ENCODE measurements around the gene SPINT4. TPM values are rescaled to one million over a fixed set of nuclear protein-coding genes. Genes with fewer than 3 reads are reported as not detected.
"Not testable (repeated sequence)": the region's sequence is repeated elsewhere in the genome, so short reads cannot be mapped to it uniquely, and the experiment has no call there.

Gene SPINT4
- total RNA-seq, result not detected
- not detected for polyA plus RNA-seq
- not detected for total RNA-seq

- Histone ChIP-seq H3K4me3 (ENCODE audit: low read length) (no peak within 1 kb of the TSS), H3K27ac (ENCODE audit: low read depth, low read length) (no peak within 1 kb of the TSS), H3K4me1 (ENCODE audit: control insufficient read depth in 2 of 2, insufficient read depth in 2 of 2, low read length in 2 of 2) (no peaks in the 10 kb centered on the region), H3K36me3 (ENCODE audit: control insufficient read depth in 2 of 3, insufficient read depth in 3 of 3, low read length in 3 of 3) (no peaks in the 10 kb centered on the region), H3K27me3 (ENCODE audit: control insufficient read depth in 2 of 2, insufficient read depth in 2 of 2, low read length in 2 of 2) (no peaks in the 10 kb centered on the region), H3K9me3 (ENCODE audit: control insufficient read depth in 2 of 3, low read length in 3 of 3) (no peaks in the 10 kb centered on the region)
- Mint-ChIP-seq H3K36me3 (no peaks in the 10 kb centered on the region), H3K27me3 (peaks cover 32 to 61% (median 56%) of the 10 kb centered on the region in 5 donors), H3K4me1 (no peaks in the 10 kb centered on the region), H3K27ac (no peak within 1 kb of the TSS), H3K9me3 (peaks cover 0 to 7% (median 0%) of the 10 kb centered on the region in 11 donors), H3K4me3 (no peak within 1 kb of the TSS)
- POLR2A ChIA-PET, result no interaction called here
- CTCF ChIA-PET, result no interaction called here
- intact Hi-C loops (cut with micrococcal nuclease), result no loop called here
- no peak for DNase-seq
- no peak for ATAC-seq
These were observed at the start of gene SPINT4 for GRCh38 chr20:45722047-45722446. Gene SPINT4, plus strand, starts transcription at chr20:45722347. Its CDS starts 21 bp downstream, at chr20:45722368.

- intact Hi-C loops (cut with micrococcal nuclease), result no loop called here
- H3K4me3 Mint-ChIP-seq, result no peak overlapping the region
- H3K4me1 Mint-ChIP-seq, result no peaks in the 10 kb centered on the region
- Histone ChIP-seq H3K27ac (ENCODE audit: low read depth, low read length) (no peak overlapping the region), H3K9me3 (ENCODE audit: control insufficient read depth in 2 of 3, low read length in 3 of 3) (peaks cover 0 to 4% (median 0%) of the 10 kb centered on the region in 3 experiments), H3K4me1 (ENCODE audit: control insufficient read depth in 2 of 2, insufficient read depth in 2 of 2, low read length in 2 of 2) (no peaks in the 10 kb centered on the region), H3K4me3 (ENCODE audit: low read length) (no peak overlapping the region), H3K27me3 (ENCODE audit: control insufficient read depth in 2 of 2, insufficient read depth in 2 of 2, low read length in 2 of 2) (no peaks in the 10 kb centered on the region), H3K36me3 (ENCODE audit: control insufficient read depth in 2 of 3, insufficient read depth in 3 of 3, low read length in 3 of 3) (no peaks in the 10 kb centered on the region)
- CTCF ChIA-PET, result no interaction called here
- DNase-seq, result no peak
- H3K36me3 Mint-ChIP-seq, result peaks cover 0 to 5% (median 0%) of the 10 kb centered on the region in 5 donors
- peaks cover 0 to 21% (median 10%) of the 10 kb centered on the region in 11 donors for H3K9me3 Mint-ChIP-seq
- POLR2A ChIA-PET, result no interaction called here
- peaks cover 23 to 52% (median 32%) of the 10 kb centered on the region in 5 donors for H3K27me3 Mint-ChIP-seq
- H3K27ac Mint-ChIP-seq, result no peak overlapping the region
- ATAC-seq, result no peak
These were observed 49.4 kb upstream of the SPINT4 start for GRCh38 chr20:45672765-45673164.

GRCh38 chr20:45679650-45680049 is 42.5 kb upstream of the SPINT4 start:
- H3K4me3 ChIP-seq (ENCODE audit: low read length), result no peak overlapping the region
- intact Hi-C loops (cut with micrococcal nuclease), result no loop called here
- H3K27me3 ChIP-seq (ENCODE audit: control insufficient read depth in 2 of 2, insufficient read depth in 2 of 2, low read length in 2 of 2), result no peaks in the 10 kb centered on the region
- no peak overlapping the region for H3K27ac ChIP-seq (ENCODE audit: low read depth, low read length)
- no peak for ATAC-seq
- no peaks in the 10 kb centered on the region for H3K4me1 ChIP-seq (ENCODE audit: control insufficient read depth in 2 of 2, insufficient read depth in 2 of 2, low read length in 2 of 2)
- H3K9me3 Mint-ChIP-seq, result peaks cover 6 to 65% (median 29%) of the 10 kb centered on the region in 11 donors
- peaks cover 0 to 8% (median 0%) of the 10 kb centered on the region in 5 donors for H3K36me3 Mint-ChIP-seq
- H3K4me1 Mint-ChIP-seq, result no peaks in the 10 kb centered on the region
- no peak overlapping the region for H3K4me3 Mint-ChIP-seq
- POLR2A ChIA-PET, result no interaction called here
- no peaks in the 10 kb centered on the region for H3K36me3 ChIP-seq (ENCODE audit: control insufficient read depth in 2 of 3, insufficient read depth in 3 of 3, low read length in 3 of 3)
- no peak for DNase-seq
- peaks cover 0 to 35% (median 5%) of the 10 kb centered on the region in 3 experiments for H3K9me3 ChIP-seq (ENCODE audit: control insufficient read depth in 2 of 3, low read length in 3 of 3)
- H3K27ac Mint-ChIP-seq, result no peak overlapping the region
- CTCF ChIA-PET, result no interaction called here
- peaks cover 2 to 43% (median 30%) of the 10 kb centered on the region in 5 donors for H3K27me3 Mint-ChIP-seq

DNA sequence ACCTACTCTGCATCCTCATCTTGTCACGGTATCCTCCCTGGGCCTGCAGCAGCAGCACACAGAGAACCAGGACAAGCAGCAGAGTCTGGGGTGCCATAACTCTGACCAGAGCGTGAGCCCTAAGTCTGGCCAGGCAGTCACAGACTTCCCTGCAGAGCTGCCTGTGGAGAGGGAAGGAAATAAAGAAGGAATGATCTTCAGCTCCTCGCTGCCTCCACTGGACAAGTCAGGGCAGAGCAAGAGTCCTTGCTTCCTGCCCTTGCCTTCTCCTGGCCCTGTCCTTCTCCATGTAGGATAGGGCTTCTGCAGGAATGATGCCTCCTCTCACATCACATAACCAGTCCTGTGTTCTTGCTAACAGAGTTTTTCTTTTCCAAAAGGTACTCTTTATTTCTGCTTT is 36.3 kb upstream of the SPINT4 start:
- intact Hi-C loops (cut with micrococcal nuclease), result no loop called here
- Histone ChIP-seq H3K4me1 (ENCODE audit: control insufficient read depth in 2 of 2, insufficient read depth in 2 of 2, low read length in 2 of 2) (no peaks in the 10 kb centered on the region), H3K27me3 (ENCODE audit: control insufficient read depth in 2 of 2, insufficient read depth in 2 of 2, low read length in 2 of 2) (no peaks in the 10 kb centered on the region), H3K9me3 (ENCODE audit: control insufficient read depth in 2 of 3, low read length in 3 of 3) (peaks cover 0 to 2% (median 0%) of the 10 kb centered on the region in 3 experiments), H3K36me3 (ENCODE audit: control insufficient read depth in 2 of 3, insufficient read depth in 3 of 3, low read length in 3 of 3) (no peaks in the 10 kb centered on the region), H3K27ac (ENCODE audit: low read depth, low read length) (no peak overlapping the region), H3K4me3 (ENCODE audit: low read length) (no peak overlapping the region)
- ChIA-PET POLR2A (no interaction called here), CTCF (no interaction called here)
- Mint-ChIP-seq H3K36me3 (peaks cover 0 to 5% (median 0%) of the 10 kb centered on the region in 5 donors), H3K27ac (no peak overlapping the region), H3K4me3 (no peak overlapping the region), H3K9me3 (peaks cover 0 to 17% (median 5%) of the 10 kb centered on the region in 11 donors), H3K27me3 (peaks cover 0 to 30% (median 21%) of the 10 kb centered on the region in 5 donors), H3K4me1 (no peaks in the 10 kb centered on the region)
- no peak for DNase-seq
- no peak for ATAC-seq

GRCh38 chr20:45693346-45693745 is 28.8 kb upstream of the SPINT4 start:
- peaks cover 13 to 48% (median 39%) of the 10 kb centered on the region in 5 donors for H3K27me3 Mint-ChIP-seq
- H3K36me3 Mint-ChIP-seq; H3K4me1 ChIP-seq (ENCODE audit: control insufficient read depth in 2 of 2, insufficient read depth in 2 of 2, low read length in 2 of 2); DNase-seq; H3K27ac ChIP-seq (ENCODE audit: low read depth, low read length); H3K27ac Mint-ChIP-seq; H3K36me3 ChIP-seq (ENCODE audit: control insufficient read depth in 2 of 3, insufficient read depth in 3 of 3, low read length in 3 of 3); H3K27me3 ChIP-seq (ENCODE audit: control insufficient read depth in 2 of 2, insufficient read depth in 2 of 2, low read length in 2 of 2); H3K9me3 ChIP-seq (ENCODE audit: control insufficient read depth in 2 of 3, low read length in 3 of 3); H3K4me3 ChIP-seq (ENCODE audit: low read length); CTCF ChIA-PET; H3K4me3 Mint-ChIP-seq; intact Hi-C loops (cut with micrococcal nuclease); POLR2A ChIA-PET; H3K9me3 Mint-ChIP-seq; ATAC-seq; H3K4me1 Mint-ChIP-seq: not testable (repeated sequence)

- Histone ChIP-seq H3K4me3 (ENCODE audit: low read length) (no peak overlapping the region), H3K36me3 (ENCODE audit: control insufficient read depth in 2 of 3, insufficient read depth in 3 of 3, low read length in 3 of 3) (no peaks in the 10 kb centered on the region), H3K27ac (ENCODE audit: low read depth, low read length) (no peak overlapping the region), H3K9me3 (ENCODE audit: control insufficient read depth in 2 of 3, low read length in 3 of 3) (no peaks in the 10 kb centered on the region), H3K4me1 (ENCODE audit: control insufficient read depth in 2 of 2, insufficient read depth in 2 of 2, low read length in 2 of 2) (no peaks in the 10 kb centered on the region), H3K27me3 (ENCODE audit: control insufficient read depth in 2 of 2, insufficient read depth in 2 of 2, low read length in 2 of 2) (no peaks in the 10 kb centered on the region)
- H3K9me3 Mint-ChIP-seq, result peaks cover 0 to 9% (median 5%) of the 10 kb centered on the region in 11 donors
- peaks cover 13 to 46% (median 37%) of the 10 kb centered on the region in 5 donors for H3K27me3 Mint-ChIP-seq
- ChIA-PET CTCF (no interaction called here), POLR2A (no interaction called here)
- no peak overlapping the region for H3K27ac Mint-ChIP-seq
- ATAC-seq, result no peak
- no peak overlapping the region for H3K4me3 Mint-ChIP-seq
- H3K4me1 Mint-ChIP-seq, result no peaks in the 10 kb centered on the region
- intact Hi-C loops (cut with micrococcal nuclease), result no loop called here
- no peak for DNase-seq
- H3K36me3 Mint-ChIP-seq, result peaks cover 0 to 8% (median 0%) of the 10 kb centered on the region in 5 donors
These were observed 26.7 kb upstream of the SPINT4 start for GRCh38 chr20:45695496-45695895.

- CTCF ChIA-PET, result no interaction called here
- H3K4me1 Mint-ChIP-seq, result no peaks in the 10 kb centered on the region
- H3K4me3 Mint-ChIP-seq, result no peak overlapping the region
- H3K36me3 ChIP-seq (ENCODE audit: control insufficient read depth in 2 of 3, insufficient read depth in 3 of 3, low read length in 3 of 3), result no peaks in the 10 kb centered on the region
- ATAC-seq, result no peak
- no peak overlapping the region for H3K27ac Mint-ChIP-seq
- no peak for DNase-seq
- intact Hi-C loops (cut with micrococcal nuclease), result no loop called here
- peaks cover 16 to 30% (median 27%) of the 10 kb centered on the region in 5 donors for H3K27me3 Mint-ChIP-seq
- no peaks in the 10 kb centered on the region for H3K27me3 ChIP-seq (ENCODE audit: control insufficient read depth in 2 of 2, insufficient read depth in 2 of 2, low read length in 2 of 2)
- POLR2A ChIA-PET, result no interaction called here
- peaks cover 0 to 5% (median 0%) of the 10 kb centered on the region in 11 donors for H3K9me3 Mint-ChIP-seq
- no peaks in the 10 kb centered on the region for H3K9me3 ChIP-seq (ENCODE audit: control insufficient read depth in 2 of 3, low read length in 3 of 3)
- H3K4me1 ChIP-seq (ENCODE audit: control insufficient read depth in 2 of 2, insufficient read depth in 2 of 2, low read length in 2 of 2), result no peaks in the 10 kb centered on the region
- no peaks in the 10 kb centered on the region for H3K36me3 Mint-ChIP-seq
- no peak overlapping the region for H3K27ac ChIP-seq (ENCODE audit: low read depth, low read length)
- H3K4me3 ChIP-seq (ENCODE audit: low read length), result no peak overlapping the region
These were observed 21.0 kb upstream of the SPINT4 start for GRCh38 chr20:45701104-45701503.

All from naive thymus-derived CD4-positive, alpha-beta T cell (primary cell).